ENCODE data around the gene OSBPL8.
A peak's percentile ranks its signal among the peaks of the same experiment; 100 is the strongest.

Gene OSBPL8

DNA sequence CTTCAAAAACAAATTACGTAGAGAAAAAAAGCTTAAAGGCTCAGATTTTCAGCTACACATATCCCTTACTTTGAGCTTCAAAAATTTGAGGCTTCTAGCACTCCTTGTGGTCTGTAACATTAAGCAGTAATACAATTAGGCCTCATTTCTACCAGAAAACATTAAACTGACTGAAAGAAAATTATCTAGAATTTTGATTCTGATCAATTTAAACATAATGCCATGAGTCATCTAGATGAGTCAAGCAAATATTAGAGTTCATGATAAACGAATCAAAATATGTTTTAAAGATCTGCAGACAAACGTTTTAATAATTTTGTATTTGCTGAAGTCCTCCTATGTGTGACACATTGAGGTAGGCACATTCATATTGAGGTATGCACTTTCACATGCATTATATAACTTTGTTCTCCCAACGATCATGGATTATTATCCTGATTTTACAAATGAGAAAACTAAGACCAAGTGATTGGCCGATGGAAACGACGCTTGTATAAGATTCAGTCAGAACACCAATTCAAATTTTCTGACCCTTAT is 4.3 kb downstream of the OSBPL8 start:
- Histone ChIP-seq H3K36me3 (ENCODE audit: control insufficient read depth, insufficient read depth, low read length) (peaks cover 4% of the 10 kb centered on the region), H3K4me1 (ENCODE audit: control insufficient read depth, insufficient read depth, low read length, poor library complexity, severe bottlenecking) (peaks cover 15% of the 10 kb centered on the region), H3K4me3 (ENCODE audit: extremely low read depth, insufficient read depth, low read length, poor library complexity, severe bottlenecking) (no peak overlapping the region), H3K9me3 (ENCODE audit: control insufficient read depth, low read length) (no peaks in the 10 kb centered on the region), H3K27ac (ENCODE audit: low read depth, low read length, severe bottlenecking) (no peak overlapping the region)
- WGBS, 2 experiments (ENCODE audit: insufficient coverage in 2 of 2) = 89 to 96% methylated on average over 5 of the region's 7 CpGs

DNA sequence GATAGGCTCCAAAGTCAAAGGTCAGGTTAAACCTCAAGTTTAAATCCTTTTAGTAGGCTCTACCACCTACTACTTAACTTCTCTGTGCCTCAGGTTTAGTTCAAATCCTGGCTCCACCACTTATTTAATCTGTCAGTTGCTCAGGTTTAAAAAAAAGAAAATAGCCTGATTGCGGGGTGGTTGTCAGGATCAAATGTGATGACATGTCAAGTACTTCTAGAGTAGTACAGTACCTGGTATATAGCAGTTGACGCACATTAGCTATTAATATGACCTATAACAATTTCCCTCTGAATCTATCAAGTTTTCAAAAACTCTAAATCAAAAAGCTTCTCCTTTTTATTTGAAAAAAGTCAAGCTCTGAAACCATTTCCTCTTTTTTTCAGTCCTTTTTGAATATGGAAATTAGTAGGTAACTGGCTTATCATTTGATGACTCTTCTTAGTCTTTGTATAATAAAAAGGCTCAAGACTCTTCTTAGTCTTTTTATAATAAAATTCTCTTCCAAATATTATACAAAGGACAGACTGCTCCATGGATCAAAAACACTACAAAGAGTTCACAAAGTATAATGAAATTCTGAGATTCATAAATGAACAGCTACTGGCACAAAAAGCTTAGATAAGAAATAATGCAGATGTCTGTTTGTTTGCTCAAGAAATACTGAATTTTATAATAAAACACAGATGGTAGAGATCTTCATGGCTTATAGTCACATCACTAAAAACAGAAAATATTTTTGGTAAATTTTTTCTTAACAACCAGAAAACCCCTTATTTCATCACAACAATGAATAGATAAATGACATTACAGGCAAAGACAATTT is 5.0 kb downstream of the OSBPL8 start:
- Histone ChIP-seq H3K4me1 (ENCODE audit: control insufficient read depth, insufficient read depth, low read length, poor library complexity, severe bottlenecking) (peaks cover 15% of the 10 kb centered on the region), H3K27ac (ENCODE audit: low read depth, low read length, severe bottlenecking) (no peak overlapping the region), H3K9me3 (ENCODE audit: control insufficient read depth, low read length) (no peaks in the 10 kb centered on the region), H3K36me3 (ENCODE audit: control insufficient read depth, insufficient read depth, low read length) (peaks cover 4% of the 10 kb centered on the region), H3K4me3 (ENCODE audit: extremely low read depth, insufficient read depth, low read length, poor library complexity, severe bottlenecking) (no peak overlapping the region)
- WGBS, 2 experiments (ENCODE audit: insufficient coverage in 2 of 2) = 100% methylated on average over 2 of the region's 2 CpGs; no CpG with 5 or more reads in 1 of the 2 experiments

DNA sequence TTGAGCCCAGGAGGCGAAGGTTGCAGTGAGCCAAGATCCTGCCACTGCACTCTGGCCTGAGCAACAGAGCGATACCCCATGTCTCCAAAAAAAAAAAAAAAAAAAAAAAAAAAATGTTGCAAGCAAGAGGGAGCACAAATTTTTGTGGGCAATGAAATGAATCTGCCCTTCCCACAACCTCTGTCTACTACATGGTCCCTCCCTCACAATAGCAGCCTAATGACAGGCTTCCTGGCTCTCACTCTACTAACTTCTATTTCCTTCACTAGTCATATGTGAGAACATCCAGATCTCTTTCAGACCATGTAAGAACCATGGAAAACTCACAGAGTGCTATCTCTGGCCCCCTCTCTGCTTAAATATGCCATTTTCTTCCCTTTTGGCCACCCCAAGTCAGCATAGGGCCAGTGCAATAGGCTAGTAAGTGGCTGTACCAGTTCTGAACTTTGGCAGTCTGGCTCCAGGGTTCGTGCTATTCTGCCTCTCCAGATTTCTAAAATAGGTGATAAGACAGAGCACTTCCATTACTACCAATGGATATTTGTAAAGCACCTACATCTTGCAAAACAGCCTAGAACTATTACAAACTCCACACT is 7.1 kb downstream of the OSBPL8 start:
- WGBS, 2 experiments (ENCODE audit: insufficient coverage in 2 of 2) = 95% methylated on average over 2 of the region's 3 CpGs; no CpG with 5 or more reads in 1 of the 2 experiments
- Histone ChIP-seq H3K4me3 (ENCODE audit: extremely low read depth, insufficient read depth, low read length, poor library complexity, severe bottlenecking) (no peak overlapping the region), H3K27ac (ENCODE audit: low read depth, low read length, severe bottlenecking) (peak overlapping the region; percentile 2), H3K36me3 (ENCODE audit: control insufficient read depth, insufficient read depth, low read length) (peaks cover 4% of the 10 kb centered on the region), H3K9me3 (ENCODE audit: control insufficient read depth, low read length) (no peaks in the 10 kb centered on the region), H3K4me1 (ENCODE audit: control insufficient read depth, insufficient read depth, low read length, poor library complexity, severe bottlenecking) (peaks cover 14% of the 10 kb centered on the region)

DNA sequence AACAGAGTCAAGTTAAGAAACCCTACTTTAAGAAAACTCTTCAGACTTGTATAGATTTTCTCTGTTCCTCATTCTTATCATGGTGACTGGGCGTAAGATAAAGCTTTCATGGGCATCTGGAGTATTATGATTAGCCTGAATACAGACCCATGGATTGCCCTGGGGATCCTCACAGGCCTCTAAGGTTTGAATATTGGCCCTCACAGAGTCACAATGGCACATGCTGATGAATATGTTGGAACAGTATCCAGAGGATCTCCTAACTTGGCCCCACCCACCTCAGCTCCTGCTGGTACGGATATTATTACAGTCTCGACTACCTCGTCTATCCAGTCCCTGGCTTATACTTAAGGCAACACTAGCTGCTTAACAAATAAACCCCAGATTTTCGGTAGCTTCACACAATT is 8.1 kb downstream of the OSBPL8 start:
- Histone ChIP-seq H3K36me3 (ENCODE audit: control insufficient read depth, insufficient read depth, low read length) (peaks cover 4% of the 10 kb centered on the region), H3K27ac (ENCODE audit: low read depth, low read length, severe bottlenecking) (no peak overlapping the region), H3K9me3 (ENCODE audit: control insufficient read depth, low read length) (no peaks in the 10 kb centered on the region), H3K4me3 (ENCODE audit: extremely low read depth, insufficient read depth, low read length, poor library complexity, severe bottlenecking) (no peak overlapping the region), H3K4me1 (ENCODE audit: control insufficient read depth, insufficient read depth, low read length, poor library complexity, severe bottlenecking) (peaks cover 12% of the 10 kb centered on the region)
- WGBS, 2 experiments (ENCODE audit: insufficient coverage in 2 of 2) = 77 to 100% methylated on average over 1 to 4 of the region's 5 CpGs

DNA sequence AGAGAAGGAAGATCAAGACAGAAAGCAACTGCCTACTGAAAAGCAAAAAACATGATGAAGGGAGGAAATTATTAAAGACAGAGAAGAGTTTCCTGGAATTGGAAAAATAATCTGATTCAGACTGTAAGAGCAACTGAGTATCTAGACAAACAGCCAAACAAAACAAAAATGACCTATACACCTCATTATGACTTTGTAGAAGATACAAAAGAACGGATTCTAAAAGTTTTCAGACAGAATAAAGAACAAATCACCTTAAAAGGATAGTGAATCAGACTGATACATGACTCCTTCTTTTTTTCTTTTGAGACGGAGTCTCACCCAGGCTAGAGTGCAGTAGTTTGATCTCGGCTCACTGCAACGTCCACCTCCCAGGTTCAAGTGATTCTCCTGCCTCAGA is 10.4 kb downstream of the OSBPL8 start:
- H3K4me3 ChIP-seq (ENCODE audit: extremely low read depth, insufficient read depth, low read length, poor library complexity, severe bottlenecking) = no peak overlapping the region
- peak overlapping the region; percentile 79 for H3K27ac ChIP-seq (ENCODE audit: low read depth, low read length, severe bottlenecking)
- H3K36me3 ChIP-seq (ENCODE audit: control insufficient read depth, insufficient read depth, low read length) = no peaks in the 10 kb centered on the region
- H3K9me3 ChIP-seq (ENCODE audit: control insufficient read depth, low read length) = no peaks in the 10 kb centered on the region
- WGBS, 2 experiments (ENCODE audit: insufficient coverage in 2 of 2) = 93 to 95% methylated on average over 3 to 4 of the region's 4 CpGs
- peaks cover 13% of the 10 kb centered on the region for H3K4me1 ChIP-seq (ENCODE audit: control insufficient read depth, insufficient read depth, low read length, poor library complexity, severe bottlenecking)

- H3K4me1 ChIP-seq (ENCODE audit: control insufficient read depth, insufficient read depth, low read length, poor library complexity, severe bottlenecking) = peaks cover 13% of the 10 kb centered on the region
- 33 to 43% methylated on average over 1 of the region's 3 CpGs for WGBS, 2 experiments (ENCODE audit: insufficient coverage in 2 of 2)
- no peaks in the 10 kb centered on the region for H3K36me3 ChIP-seq (ENCODE audit: control insufficient read depth, insufficient read depth, low read length)
- H3K27ac ChIP-seq (ENCODE audit: low read depth, low read length, severe bottlenecking) = peak overlapping the region; percentile 79
- H3K9me3 ChIP-seq (ENCODE audit: control insufficient read depth, low read length) = no peaks in the 10 kb centered on the region
- no peak overlapping the region for H3K4me3 ChIP-seq (ENCODE audit: extremely low read depth, insufficient read depth, low read length, poor library complexity, severe bottlenecking)
Measured at GRCh38 chr12:76548222-76548837, 11.2 kb downstream of the OSBPL8 start.

- Histone ChIP-seq H3K27ac (ENCODE audit: low read depth, low read length, severe bottlenecking) (peak overlapping the region; percentile 79), H3K4me1 (ENCODE audit: control insufficient read depth, insufficient read depth, low read length, poor library complexity, severe bottlenecking) (peaks cover 9% of the 10 kb centered on the region), H3K4me3 (ENCODE audit: extremely low read depth, insufficient read depth, low read length, poor library complexity, severe bottlenecking) (no peak overlapping the region), H3K9me3 (ENCODE audit: control insufficient read depth, low read length) (no peaks in the 10 kb centered on the region), H3K36me3 (ENCODE audit: control insufficient read depth, insufficient read depth, low read length) (no peaks in the 10 kb centered on the region)
- WGBS, 2 experiments (ENCODE audit: insufficient coverage in 2 of 2) = no CpG with 5 or more reads among the region's 1 CpG
Measured at GRCh38 chr12:76547526-76547925, 12.0 kb downstream of the OSBPL8 start.

DNA sequence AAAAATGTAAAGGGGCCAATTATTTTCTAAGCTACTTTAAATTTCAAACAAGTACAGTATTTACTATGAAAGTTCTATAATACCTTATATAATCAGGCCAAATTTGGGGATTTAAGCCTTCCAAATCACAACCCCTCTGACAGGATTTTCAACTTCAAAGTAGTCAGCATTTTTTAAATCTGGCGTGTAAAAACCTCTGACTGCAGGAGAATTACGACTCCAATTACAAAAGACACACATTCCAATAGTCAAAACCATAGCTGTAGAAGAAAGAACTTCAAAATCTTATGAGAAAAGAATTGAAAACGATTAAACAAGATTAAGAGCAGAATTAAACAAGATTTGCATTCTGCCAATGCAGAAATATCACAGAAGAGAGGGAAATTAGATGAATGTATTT is 12.7 kb downstream of the OSBPL8 start:
- Histone ChIP-seq H3K9me3 (ENCODE audit: control insufficient read depth, low read length) (no peaks in the 10 kb centered on the region), H3K4me1 (ENCODE audit: control insufficient read depth, insufficient read depth, low read length, poor library complexity, severe bottlenecking) (peaks cover 6% of the 10 kb centered on the region), H3K27ac (ENCODE audit: low read depth, low read length, severe bottlenecking) (peak overlapping the region; percentile 79), H3K4me3 (ENCODE audit: extremely low read depth, insufficient read depth, low read length, poor library complexity, severe bottlenecking) (no peak overlapping the region), H3K36me3 (ENCODE audit: control insufficient read depth, insufficient read depth, low read length) (no peaks in the 10 kb centered on the region)
- 80% methylated on average over 1 of the region's 3 CpGs; no CpG with 5 or more reads in 1 of the 2 experiments for WGBS, 2 experiments (ENCODE audit: insufficient coverage in 2 of 2)

DNA sequence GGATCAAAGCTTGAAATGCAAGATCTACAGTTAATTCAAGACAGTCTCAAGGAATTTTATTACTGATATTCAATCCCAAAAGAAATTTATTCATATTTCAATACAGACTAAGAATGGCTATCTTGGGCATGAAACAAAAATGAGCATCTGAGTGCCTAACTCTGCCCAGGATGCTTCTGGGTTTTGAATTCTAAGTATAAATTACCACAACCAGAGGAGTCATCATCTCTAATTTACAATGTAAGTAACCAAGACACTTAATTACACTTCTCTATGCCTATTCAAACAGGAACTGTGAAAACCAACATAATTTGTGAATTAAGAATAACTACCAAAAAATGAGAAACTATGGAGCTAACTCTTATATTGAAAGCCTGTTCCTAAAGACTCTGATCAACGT is 14.1 kb downstream of the OSBPL8 start:
- 100% methylated on average over 1 of the region's 1 CpG; no CpG with 5 or more reads in 1 of the 2 experiments for WGBS, 2 experiments (ENCODE audit: insufficient coverage in 2 of 2)
- Histone ChIP-seq H3K9me3 (ENCODE audit: control insufficient read depth, low read length) (no peaks in the 10 kb centered on the region), H3K36me3 (ENCODE audit: control insufficient read depth, insufficient read depth, low read length) (no peaks in the 10 kb centered on the region), H3K27ac (ENCODE audit: low read depth, low read length, severe bottlenecking) (no peak overlapping the region), H3K4me1 (ENCODE audit: control insufficient read depth, insufficient read depth, low read length, poor library complexity, severe bottlenecking) (peaks cover 6% of the 10 kb centered on the region), H3K4me3 (ENCODE audit: extremely low read depth, insufficient read depth, low read length, poor library complexity, severe bottlenecking) (no peak overlapping the region)

GRCh38 chr12:76544601-76545261 is 14.8 kb downstream of the OSBPL8 start:
- no peaks in the 10 kb centered on the region for H3K36me3 ChIP-seq (ENCODE audit: control insufficient read depth, insufficient read depth, low read length)
- peaks cover 12% of the 10 kb centered on the region for H3K4me1 ChIP-seq (ENCODE audit: control insufficient read depth, insufficient read depth, low read length, poor library complexity, severe bottlenecking)
- WGBS, 2 experiments (ENCODE audit: insufficient coverage in 2 of 2) = no CpG with 5 or more reads among the region's 4 CpGs

More at GRCh38 chr12:76544601-76545261, 14.8 kb downstream of the OSBPL8 start:
- H3K9me3 ChIP-seq (ENCODE audit: control insufficient read depth, low read length) = no peaks in the 10 kb centered on the region
- no peak overlapping the region for H3K27ac ChIP-seq (ENCODE audit: low read depth, low read length, severe bottlenecking)
- H3K4me3 ChIP-seq (ENCODE audit: extremely low read depth, insufficient read depth, low read length, poor library complexity, severe bottlenecking) = no peak overlapping the region

Data from mesodermal cell (in vitro differentiated cells).